Left lung (tissue), 10 donors: ENCODE results near the gene VWA5B2. TPM values are rescaled to one million over a fixed set of nuclear protein-coding genes. Genes with fewer than 3 reads are reported as not detected.

Experiments used
- ATAC-seq: fragments of 200-7000 bp; cut with Tn5 transposase; one replicate; pipeline ENCODE4 v1.9.1; 2020; ENCODE audit warnings: moderate library complexity
- DNase-seq, 4 donors: peaks; one replicate each; pipeline ENCODE4 v3.0.0-alpha.2; 2013 to 2020
- H3K27ac ChIP-seq, 2 donors: fragments of 200-600 bp; sonication (generic) in 1 of 2; one replicate each; pipeline versions ENCODE4 v1.5.0 to v1.8.0; 2020 to 2021
- H3K27me3 ChIP-seq, 2 donors: fragments of 200-600 bp; sonication (generic) in 1 of 2; one replicate each; pipeline versions ENCODE4 v1.5.0 to v1.8.0; 2020 to 2021
- H3K36me3 ChIP-seq, 2 donors: fragments of 200-600 bp; sonication (generic) in 1 of 2; one replicate each; pipeline versions ENCODE4 v1.5.0 to v1.8.0; 2020 to 2021
- H3K4me1 ChIP-seq, 2 donors: fragments of 200-600 bp; one replicate each; pipeline ENCODE4 v1.8.0; 2021
- H3K4me3 ChIP-seq, 2 donors: fragments of 200-600 bp; sonication (generic) in 1 of 2; one replicate each; pipeline versions ENCODE4 v1.5.0 to v1.8.0; 2020 to 2021; ENCODE audit warnings: mild to moderate bottlenecking in 1 of 2
- H3K9me3 ChIP-seq, 2 donors: fragments of 200-600 bp; sonication (generic) in 1 of 2; one replicate each; pipeline versions ENCODE4 v1.5.0 to v1.8.0; 2020 to 2021
- intact Hi-C, 2 donors: fragments of 100-400 bp; cut with DNase I; formaldehyde crosslinking; loops; one replicate each; pipeline versions ENCODE4 v1.11.2 to v1.14.2; 2022
- polyA plus RNA-seq, 6 donors: library from polyadenylated mRNA; unstranded; fragments of 120-200 nt; gene quantifications; one replicate each; pipeline ENCODE4 v1.2.1, GENCODE V29; 2013; ENCODE audit not compliant: insufficient read length in 6 of 6
- total RNA-seq, 2 donors: library from RNA; stranded (reverse); fragmentation: NEBNext Ultra II Directional; extraction: Animal tissue kit (Norgen Biotek cat#: 25700); gene quantifications; one replicate each; pipeline ENCODE4 v1.2.1, GENCODE V29; 2021
- TF ChIP-seq, protein P1 (sequence below), 2 donors: fragments of 200-600 bp; sonication (generic) in 1 of 2; IDR thresholded peaks; one replicate each; pipeline versions ENCODE4 v1.5.0 to v1.8.0; 2021; ENCODE audit warnings: antibody characterized with exemption in 2 of 2
- donor health status: DM: no; HTN: yes; CAD: no.
- donor health status: DM: no; HTN: no; CAD: no.

Gene VWA5B2
- total and polyA plus RNA-seq, 8 donors: 0.31 to 2.4 (median 1.4) TPM; not detected in 1

DNA sequence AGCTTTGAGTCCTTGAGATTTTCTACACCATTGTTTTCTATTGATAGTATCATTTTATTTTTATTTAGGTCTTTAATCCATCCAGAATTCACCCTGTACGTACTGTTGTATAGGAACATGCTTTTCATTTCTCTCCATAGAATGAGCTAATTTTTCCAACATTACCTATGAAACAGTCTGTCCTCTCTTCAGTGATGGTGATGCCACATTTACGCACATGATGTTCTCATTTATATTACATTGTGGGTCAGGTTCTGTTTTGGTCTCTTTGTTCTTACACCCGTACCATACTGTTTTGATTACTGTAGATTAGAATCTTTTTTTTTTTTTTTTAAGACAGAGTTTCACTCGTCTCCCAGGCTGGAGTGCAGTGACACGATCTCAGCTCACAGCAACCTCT is 17.7 kb upstream of the VWA5B2 start:
- TF ChIP-seq, protein P1, sequence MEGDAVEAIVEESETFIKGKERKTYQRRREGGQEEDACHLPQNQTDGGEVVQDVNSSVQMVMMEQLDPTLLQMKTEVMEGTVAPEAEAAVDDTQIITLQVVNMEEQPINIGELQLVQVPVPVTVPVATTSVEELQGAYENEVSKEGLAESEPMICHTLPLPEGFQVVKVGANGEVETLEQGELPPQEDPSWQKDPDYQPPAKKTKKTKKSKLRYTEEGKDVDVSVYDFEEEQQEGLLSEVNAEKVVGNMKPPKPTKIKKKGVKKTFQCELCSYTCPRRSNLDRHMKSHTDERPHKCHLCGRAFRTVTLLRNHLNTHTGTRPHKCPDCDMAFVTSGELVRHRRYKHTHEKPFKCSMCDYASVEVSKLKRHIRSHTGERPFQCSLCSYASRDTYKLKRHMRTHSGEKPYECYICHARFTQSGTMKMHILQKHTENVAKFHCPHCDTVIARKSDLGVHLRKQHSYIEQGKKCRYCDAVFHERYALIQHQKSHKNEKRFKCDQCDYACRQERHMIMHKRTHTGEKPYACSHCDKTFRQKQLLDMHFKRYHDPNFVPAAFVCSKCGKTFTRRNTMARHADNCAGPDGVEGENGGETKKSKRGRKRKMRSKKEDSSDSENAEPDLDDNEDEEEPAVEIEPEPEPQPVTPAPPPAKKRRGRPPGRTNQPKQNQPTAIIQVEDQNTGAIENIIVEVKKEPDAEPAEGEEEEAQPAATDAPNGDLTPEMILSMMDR (IDR thresholded peaks at IDR 0.05): no peak

DNA sequence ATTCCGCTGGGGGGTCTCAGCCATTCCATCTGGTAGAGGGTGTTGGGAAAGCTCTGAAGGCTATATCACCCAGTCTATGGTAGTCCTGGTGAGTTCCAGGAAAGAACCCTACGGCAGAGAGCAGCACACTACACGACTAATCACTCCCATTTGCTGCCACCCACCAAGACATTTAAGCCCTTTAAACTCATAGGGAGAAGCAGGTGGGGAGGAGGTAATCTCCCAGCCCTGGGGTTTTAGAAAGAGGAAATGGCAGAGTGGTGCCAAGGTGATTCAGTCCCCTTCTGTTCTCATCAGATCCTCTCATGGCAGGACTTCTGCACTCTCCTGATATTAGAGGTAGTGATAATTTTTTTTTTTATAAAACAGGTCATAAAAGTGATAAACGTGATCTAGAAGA is 10.6 kb upstream of the VWA5B2 start:
- no peaks in the 10 kb centered on the region for H3K4me1 ChIP-seq
- no peak for DNase-seq
- peaks cover 0 to 38% of the 10 kb centered on the region in 2 donors for H3K27me3 ChIP-seq
- no peaks in the 10 kb centered on the region for H3K36me3 ChIP-seq
- H3K4me3 ChIP-seq: no peak overlapping the region
- intact Hi-C loops: no loop called here
- TF ChIP-seq, protein P1 (IDR thresholded peaks at IDR 0.05): no peak
- H3K27ac ChIP-seq: no peak overlapping the region
- no peaks in the 10 kb centered on the region for H3K9me3 ChIP-seq
- ATAC-seq: no peak

More for the DNA sequence above, 17.7 kb upstream of the VWA5B2 start:
- ATAC-seq: no peak
- Histone ChIP-seq H3K27me3 (peaks cover 0 to 4% of the 10 kb centered on the region in 2 donors), H3K9me3 (no peaks in the 10 kb centered on the region), H3K4me1 (no peaks in the 10 kb centered on the region), H3K4me3 (no peak overlapping the region), H3K36me3 (no peaks in the 10 kb centered on the region), H3K27ac (no peak overlapping the region)
- no peak for DNase-seq
- intact Hi-C loops: no loop called here

DNA sequence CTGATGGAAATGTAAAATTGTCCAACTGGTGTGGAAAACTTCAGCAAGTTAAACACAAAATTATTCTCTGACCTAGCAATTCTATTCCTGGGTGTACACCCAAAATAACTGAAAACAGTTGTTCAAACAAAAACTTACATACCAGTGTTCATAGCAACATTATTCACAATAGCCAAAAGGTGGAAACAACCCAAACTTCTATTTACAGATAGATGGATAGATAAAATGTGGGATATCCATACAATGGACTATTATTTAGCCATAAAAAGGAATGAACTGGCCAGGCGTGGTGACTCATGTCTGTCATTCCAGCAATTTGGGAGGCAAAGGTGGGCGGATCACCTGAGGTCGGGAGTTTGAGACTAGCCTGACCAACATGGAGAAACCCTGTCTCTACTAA is 6.9 kb upstream of the VWA5B2 start:
- H3K4me3 ChIP-seq: no peak overlapping the region
- intact Hi-C loops: no loop called here
- peaks cover 0 to 61% of the 10 kb centered on the region in 2 donors for H3K27me3 ChIP-seq
- no peak for ATAC-seq
- no peaks in the 10 kb centered on the region for H3K4me1 ChIP-seq
- TF ChIP-seq, protein P1 (IDR thresholded peaks at IDR 0.05): no peak
- no peaks in the 10 kb centered on the region for H3K36me3 ChIP-seq
- H3K9me3 ChIP-seq: no peaks in the 10 kb centered on the region
- H3K27ac ChIP-seq: no peak overlapping the region
- DNase-seq: no peak

DNA sequence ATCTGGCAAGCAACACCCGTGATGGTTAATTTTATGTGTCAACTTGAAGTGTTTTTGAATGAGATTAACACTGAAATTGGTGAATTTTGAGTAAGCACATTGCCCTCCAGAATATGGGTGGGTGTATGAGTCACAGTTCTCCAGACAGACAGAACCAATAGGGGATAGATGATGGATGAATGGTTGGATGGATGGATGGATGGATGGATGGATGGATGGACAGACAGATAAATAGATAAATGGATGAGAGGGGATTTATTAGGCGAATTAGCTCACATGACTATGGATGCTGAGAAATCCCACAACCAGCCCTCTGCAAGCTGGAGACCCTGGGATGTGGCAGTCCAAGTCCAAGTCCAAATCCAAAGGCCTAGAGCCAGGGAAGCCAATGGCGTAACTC is 5.4 kb upstream of the VWA5B2 start:
- intact Hi-C loops: no loop called here
- ATAC-seq (no peak), DNase-seq (no peak)
- no peak overlapping the region for H3K27ac ChIP-seq
- TF ChIP-seq, protein P1 (IDR thresholded peaks at IDR 0.05): no peak
- peaks cover 11 to 74% of the 10 kb centered on the region in 2 donors for H3K27me3 ChIP-seq
- no peaks in the 10 kb centered on the region for H3K9me3 ChIP-seq
- H3K36me3 ChIP-seq: no peaks in the 10 kb centered on the region
- peaks cover 0 to under 1% of the 10 kb centered on the region in 2 donors for H3K4me1 ChIP-seq
- H3K4me3 ChIP-seq: no peak overlapping the region

DNA sequence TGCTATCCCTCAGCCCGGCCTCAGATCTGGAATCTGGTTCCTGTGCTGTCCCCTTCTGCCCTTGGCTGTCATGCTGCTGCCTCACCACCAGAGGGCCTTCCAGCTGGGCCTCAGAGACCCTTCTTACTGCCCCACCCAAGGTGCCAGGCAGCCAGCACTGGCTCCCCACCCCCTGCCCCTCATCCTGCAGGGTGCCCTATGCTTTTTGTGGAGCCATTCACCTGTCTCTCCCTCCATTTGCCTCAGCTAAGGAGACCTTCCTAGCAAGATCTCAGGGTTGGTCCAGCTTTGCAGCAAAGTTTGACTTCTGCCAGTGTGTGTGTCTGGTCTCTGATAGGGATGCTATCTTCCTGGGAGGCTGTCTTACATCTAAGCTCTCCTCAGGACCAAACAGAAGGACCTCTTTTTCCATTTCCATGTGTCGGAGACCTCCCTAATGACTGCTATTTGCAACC is 1.9 kb upstream of the VWA5B2 start:
- ATAC-seq (peak; percentile 64), DNase-seq (peak in 1 of 4 donors; percentile 75)
- no peaks in the 10 kb centered on the region for H3K9me3 ChIP-seq
- intact Hi-C loops: no loop called here
- no peak overlapping the region for H3K27ac ChIP-seq
- H3K27me3 ChIP-seq: peaks cover 46 to 81% of the 10 kb centered on the region in 2 donors
- H3K4me3 ChIP-seq: no peak overlapping the region
- TF ChIP-seq, protein P1 (IDR thresholded peaks at IDR 0.05): peak; percentile 58 to 89
- peaks cover 12 to 23% of the 10 kb centered on the region in 2 donors for H3K4me1 ChIP-seq
- no peaks in the 10 kb centered on the region for H3K36me3 ChIP-seq
